GM12878 (cell line): ENCODE results near the gene ZNF71.

Experiments used
- ATF3 ChIP-seq: IDR thresholded peaks from 2 replicates; pipeline ENCODE4 v1.6.1; 2011; ENCODE audit warnings: low read depth, mild to moderate bottlenecking, low read length, moderate library complexity, borderline replicate concordance; ENCODE audit errors: extremely low read depth
- CREM ChIP-seq: IDR thresholded peaks from 2 replicates; pipeline ENCODE4 v1.6.1; 2014; ENCODE audit warnings: antibody characterized with exemption, low read depth
- PAX8 ChIP-seq: fragments of 450-650 bp; IDR thresholded peaks from 2 replicates; pipeline ENCODE4 v1.6.1; 2017; ENCODE audit warnings: mild to moderate bottlenecking, moderate library complexity
- TF ChIP-seq, protein P1 (sequence below), 3 experiments: IDR thresholded peaks in 2 of 3; conservative IDR thresholded peaks in 1 of 3; 2 replicates each; pipeline ENCODE4 v1.5.1; 2011; ENCODE audit warnings: low read depth in 3 of 3, low read length in 3 of 3, mild to moderate bottlenecking in 3 of 3, control low read depth in 2 of 3, moderate library complexity in 2 of 3, inconsistent platforms in 1 of 3, mixed read lengths in 1 of 3; ENCODE audit not compliant: control insufficient read depth in 2 of 3, insufficient read depth in 1 of 3; ENCODE audit errors: extremely low read depth in 1 of 3
- TF ChIP-seq, protein P2 (sequence below): IDR thresholded peaks from 2 replicates; pipeline ENCODE4 v1.6.1; 2012; ENCODE audit warnings: mild to moderate bottlenecking, low read depth, low read length

- no peak for TF ChIP-seq ATF3
- TF ChIP-seq PAX8, result no peak
- TF ChIP-seq, protein P1, sequence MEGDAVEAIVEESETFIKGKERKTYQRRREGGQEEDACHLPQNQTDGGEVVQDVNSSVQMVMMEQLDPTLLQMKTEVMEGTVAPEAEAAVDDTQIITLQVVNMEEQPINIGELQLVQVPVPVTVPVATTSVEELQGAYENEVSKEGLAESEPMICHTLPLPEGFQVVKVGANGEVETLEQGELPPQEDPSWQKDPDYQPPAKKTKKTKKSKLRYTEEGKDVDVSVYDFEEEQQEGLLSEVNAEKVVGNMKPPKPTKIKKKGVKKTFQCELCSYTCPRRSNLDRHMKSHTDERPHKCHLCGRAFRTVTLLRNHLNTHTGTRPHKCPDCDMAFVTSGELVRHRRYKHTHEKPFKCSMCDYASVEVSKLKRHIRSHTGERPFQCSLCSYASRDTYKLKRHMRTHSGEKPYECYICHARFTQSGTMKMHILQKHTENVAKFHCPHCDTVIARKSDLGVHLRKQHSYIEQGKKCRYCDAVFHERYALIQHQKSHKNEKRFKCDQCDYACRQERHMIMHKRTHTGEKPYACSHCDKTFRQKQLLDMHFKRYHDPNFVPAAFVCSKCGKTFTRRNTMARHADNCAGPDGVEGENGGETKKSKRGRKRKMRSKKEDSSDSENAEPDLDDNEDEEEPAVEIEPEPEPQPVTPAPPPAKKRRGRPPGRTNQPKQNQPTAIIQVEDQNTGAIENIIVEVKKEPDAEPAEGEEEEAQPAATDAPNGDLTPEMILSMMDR (IDR thresholded peaks at IDR 0.05 in 2 of 3, conservative IDR thresholded peaks at IDR 0.05 in 1 of 3; ENCODE audit: control insufficient read depth in 2 of 3, extremely low read depth in 1 of 3, insufficient read depth in 1 of 3, low read depth in 3 of 3, low read length in 3 of 3), result no peak
- TF ChIP-seq, protein P2, sequence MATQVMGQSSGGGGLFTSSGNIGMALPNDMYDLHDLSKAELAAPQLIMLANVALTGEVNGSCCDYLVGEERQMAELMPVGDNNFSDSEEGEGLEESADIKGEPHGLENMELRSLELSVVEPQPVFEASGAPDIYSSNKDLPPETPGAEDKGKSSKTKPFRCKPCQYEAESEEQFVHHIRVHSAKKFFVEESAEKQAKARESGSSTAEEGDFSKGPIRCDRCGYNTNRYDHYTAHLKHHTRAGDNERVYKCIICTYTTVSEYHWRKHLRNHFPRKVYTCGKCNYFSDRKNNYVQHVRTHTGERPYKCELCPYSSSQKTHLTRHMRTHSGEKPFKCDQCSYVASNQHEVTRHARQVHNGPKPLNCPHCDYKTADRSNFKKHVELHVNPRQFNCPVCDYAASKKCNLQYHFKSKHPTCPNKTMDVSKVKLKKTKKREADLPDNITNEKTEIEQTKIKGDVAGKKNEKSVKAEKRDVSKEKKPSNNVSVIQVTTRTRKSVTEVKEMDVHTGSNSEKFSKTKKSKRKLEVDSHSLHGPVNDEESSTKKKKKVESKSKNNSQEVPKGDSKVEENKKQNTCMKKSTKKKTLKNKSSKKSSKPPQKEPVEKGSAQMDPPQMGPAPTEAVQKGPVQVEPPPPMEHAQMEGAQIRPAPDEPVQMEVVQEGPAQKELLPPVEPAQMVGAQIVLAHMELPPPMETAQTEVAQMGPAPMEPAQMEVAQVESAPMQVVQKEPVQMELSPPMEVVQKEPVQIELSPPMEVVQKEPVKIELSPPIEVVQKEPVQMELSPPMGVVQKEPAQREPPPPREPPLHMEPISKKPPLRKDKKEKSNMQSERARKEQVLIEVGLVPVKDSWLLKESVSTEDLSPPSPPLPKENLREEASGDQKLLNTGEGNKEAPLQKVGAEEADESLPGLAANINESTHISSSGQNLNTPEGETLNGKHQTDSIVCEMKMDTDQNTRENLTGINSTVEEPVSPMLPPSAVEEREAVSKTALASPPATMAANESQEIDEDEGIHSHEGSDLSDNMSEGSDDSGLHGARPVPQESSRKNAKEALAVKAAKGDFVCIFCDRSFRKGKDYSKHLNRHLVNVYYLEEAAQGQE, result no peak
- TF ChIP-seq CREM, result no peak
These were observed 22.4 kb downstream of the ZNF71 start for GRCh38 chr19:56617531-56617930.
